ENCODE results near the gene GPSM1. TPM values are rescaled to one million over a fixed set of nuclear protein-coding genes. Genes with fewer than 3 reads are reported as not detected.

Gene GPSM1
- total RNA-seq, 2 donors from 2014 or later = 15.8 to 23.1 TPM

DNA sequence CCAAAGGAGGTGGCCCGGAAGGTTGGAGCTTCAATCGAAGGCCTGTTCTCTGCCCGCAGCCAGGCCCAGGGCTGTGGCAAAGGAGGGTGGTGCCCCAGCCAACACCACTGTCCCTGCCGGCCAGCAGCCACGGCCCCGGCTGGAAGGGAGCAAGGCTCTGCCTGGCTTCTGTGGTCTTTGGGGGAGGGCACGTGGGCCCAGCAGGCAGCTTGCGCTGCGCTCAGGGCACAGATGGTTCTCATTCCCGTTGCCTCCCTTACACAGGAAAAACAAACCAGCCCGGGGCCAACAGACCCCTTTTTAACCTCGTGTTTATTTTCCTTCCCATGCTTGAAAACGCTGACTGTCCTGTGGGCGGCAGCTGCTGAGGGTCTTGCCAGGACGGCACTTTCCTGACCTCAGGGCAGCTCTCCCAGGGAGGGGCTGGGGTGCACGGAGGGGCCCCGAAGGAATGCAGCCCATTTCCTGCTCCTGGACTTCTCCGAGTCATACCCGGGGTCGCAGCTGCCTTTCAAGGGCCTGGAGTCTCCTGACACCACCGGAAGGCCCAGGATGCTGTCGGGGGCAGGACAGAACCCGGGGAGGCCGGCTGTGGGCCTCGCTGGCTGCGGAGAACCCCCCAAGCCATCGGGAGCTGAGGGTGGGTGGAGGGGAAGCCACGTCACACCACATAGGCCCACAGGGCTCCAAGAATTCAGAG, 1.1 kb upstream of the GPSM1 start:
- Histone ChIP-seq H3K9me3 (no peaks in the 10 kb centered on the region), H3K4me1 (peaks cover 13% of the 10 kb centered on the region), H3K27me3 (no peaks in the 10 kb centered on the region), H3K4me3 (no peak overlapping the region), H3K36me3 (replicated peaks in 1 of 2; ENCODE audit: insufficient read depth in 1 of 2, low read depth in 2 of 2) (no peaks in the 10 kb centered on the region), H3K27ac (no peak overlapping the region)
- WGBS, 2 donors = 64 to 69% methylated on average over 17 to 24 of the region's 28 CpGs
- intact Hi-C loops (cut with DNase I) = no loop called here
- no peak for DNase-seq
- no peak for ATAC-seq
- TF ChIP-seq POLR2A (IDR thresholded peaks at IDR 0.05) = no peak
- no peak for TF ChIP-seq CTCF (IDR thresholded peaks at IDR 0.05)

GRCh38 chr9:136326761-136327303, 507 bp upstream of the GPSM1 start:
- no peak for ATAC-seq
- Histone ChIP-seq H3K27me3 (no peaks in the 10 kb centered on the region), H3K4me3 (no peak overlapping the region), H3K36me3 (replicated peaks in 1 of 2; ENCODE audit: insufficient read depth in 1 of 2, low read depth in 2 of 2) (no peaks in the 10 kb centered on the region), H3K27ac (peak overlapping the region in 1 of 4 donors; percentile 12), H3K9me3 (no peaks in the 10 kb centered on the region), H3K4me1 (peaks cover 13% of the 10 kb centered on the region)
- DNase-seq = no peak
- intact Hi-C loops (cut with DNase I) = no loop called here
- 39 to 80% methylated on average over 2 to 13 of the region's 17 CpGs for WGBS, 2 donors
- TF ChIP-seq POLR2A (IDR thresholded peaks at IDR 0.05) (no peak), CTCF (IDR thresholded peaks at IDR 0.05) (no peak)

- Histone ChIP-seq H3K9me3 (no peaks in the 10 kb centered on the region), H3K27ac (peak overlapping the region in 2 of 4 donors; percentile 30 to 56), H3K27me3 (no peaks in the 10 kb centered on the region), H3K4me3 (peak overlapping the region; percentile 9 to 17), H3K4me1 (peaks cover 13% of the 10 kb centered on the region), H3K36me3 (replicated peaks in 1 of 2; ENCODE audit: insufficient read depth in 1 of 2, low read depth in 2 of 2) (no peaks in the 10 kb centered on the region)
- TF ChIP-seq POLR2A (IDR thresholded peaks at IDR 0.05) = no peak
- TF ChIP-seq CTCF (IDR thresholded peaks at IDR 0.05) = no peak
- 43% methylated on average over 11 of the region's 13 CpGs; no CpG with 5 or more reads in 1 of the 2 donors for WGBS, 2 donors
- peak; percentile 55 to 81 (median 61) for DNase-seq
- ATAC-seq = peak; percentile 39
- intact Hi-C loops (cut with DNase I) = no loop called here
Observed at GRCh38 chr9:136328011-136328621, 777 bp downstream of the GPSM1 start.

DNA sequence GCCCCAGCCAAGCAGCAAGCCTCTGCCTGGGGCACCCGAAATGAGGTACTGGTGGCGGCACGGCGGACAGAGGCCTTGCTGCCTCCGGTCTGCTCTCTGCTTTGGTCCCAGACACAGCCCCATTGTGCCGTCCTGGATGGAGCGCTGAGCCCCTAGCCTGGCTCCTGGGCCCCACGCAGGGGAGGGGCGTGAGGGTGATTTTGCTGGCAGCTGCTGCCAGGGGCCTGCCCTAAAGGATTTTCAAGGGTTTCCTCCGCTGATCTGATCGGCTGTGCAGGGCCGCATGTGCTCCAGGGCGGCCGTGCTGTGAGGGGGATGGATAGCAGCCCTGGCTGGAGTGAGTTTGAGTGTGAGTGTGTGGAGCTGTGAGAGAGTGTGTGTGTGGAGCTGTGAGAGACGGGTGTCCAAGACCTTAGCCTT, 1.3 kb downstream of the GPSM1 start:
- Histone ChIP-seq H3K27me3 (no peaks in the 10 kb centered on the region), H3K4me1 (peaks cover 13% of the 10 kb centered on the region), H3K9me3 (no peaks in the 10 kb centered on the region), H3K27ac (no peak overlapping the region), H3K4me3 (no peak overlapping the region), H3K36me3 (replicated peaks in 1 of 2; ENCODE audit: insufficient read depth in 1 of 2, low read depth in 2 of 2) (no peaks in the 10 kb centered on the region)
- DNase-seq (no peak), ATAC-seq (no peak)
- TF ChIP-seq POLR2A (IDR thresholded peaks at IDR 0.05) = no peak
- no peak for TF ChIP-seq CTCF (IDR thresholded peaks at IDR 0.05)
- 48 to 78% methylated on average over 6 to 10 of the region's 15 CpGs for WGBS, 2 donors
- intact Hi-C loops (cut with DNase I) = no loop called here
